ENCODE data around the gene GNB1.

The GNB1 gene

GRCh38 chr1:1827089-1827848 lies 63.6 kb downstream of the GNB1 start:
- no peak for DNase-seq (ENCODE audit: low read depth in 2 of 2)

DNA sequence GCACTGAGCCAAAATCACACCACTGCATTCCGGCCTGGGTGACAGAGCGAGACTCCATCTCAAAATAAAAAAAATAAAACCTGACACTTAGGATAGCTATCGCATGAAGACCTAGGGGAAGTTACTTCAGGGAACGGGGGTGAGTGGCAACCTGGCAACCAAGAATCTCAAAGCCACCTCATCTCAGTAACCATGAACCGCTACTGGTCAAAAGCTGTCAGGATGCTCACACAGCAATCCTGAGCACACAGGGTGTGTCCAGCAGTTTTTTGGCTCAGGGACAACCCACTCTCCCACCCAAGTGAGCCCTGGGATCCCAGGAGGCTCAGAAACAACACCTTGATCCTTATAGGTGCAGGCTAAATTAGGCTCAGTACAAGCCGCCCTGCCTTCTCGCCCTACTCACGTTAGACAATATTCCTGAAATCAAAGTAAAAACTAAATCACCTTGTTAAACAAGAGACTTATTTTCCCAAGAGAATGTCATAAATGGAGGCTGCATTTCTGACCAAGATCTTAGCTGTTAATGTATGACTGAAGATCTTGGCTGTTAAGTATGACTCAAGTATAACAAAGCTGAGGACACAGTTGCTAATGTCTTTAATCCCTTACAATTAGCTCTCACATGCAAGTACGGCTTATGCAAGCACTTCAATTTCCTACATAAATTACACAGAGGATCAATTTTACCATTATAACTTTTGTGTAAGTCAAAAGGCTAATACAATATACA lies 64.4 kb downstream of the GNB1 start:
- no peak for DNase-seq (ENCODE audit: low read depth in 2 of 2)

DNA sequence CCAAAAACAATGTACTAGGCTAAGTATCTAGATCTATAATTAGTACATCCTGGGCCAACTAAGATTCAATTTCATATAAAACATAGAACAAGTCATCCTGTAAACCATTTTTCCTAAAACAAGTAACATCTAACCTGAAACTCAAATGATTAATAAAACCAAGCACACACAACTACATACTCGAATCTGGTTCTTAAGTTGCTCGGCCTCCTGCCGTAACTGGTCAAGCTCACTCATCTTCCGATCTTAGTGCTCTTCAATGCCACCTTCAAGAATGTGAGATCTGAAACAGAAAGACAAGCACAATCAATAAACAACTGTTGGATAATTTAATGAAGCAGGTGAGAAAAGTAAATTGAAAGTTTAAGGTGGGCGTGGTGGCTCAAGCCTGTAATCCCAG lies 65.7 kb downstream of the GNB1 start:
- DNase-seq (ENCODE audit: low read depth in 2 of 2) = no peak

DNA sequence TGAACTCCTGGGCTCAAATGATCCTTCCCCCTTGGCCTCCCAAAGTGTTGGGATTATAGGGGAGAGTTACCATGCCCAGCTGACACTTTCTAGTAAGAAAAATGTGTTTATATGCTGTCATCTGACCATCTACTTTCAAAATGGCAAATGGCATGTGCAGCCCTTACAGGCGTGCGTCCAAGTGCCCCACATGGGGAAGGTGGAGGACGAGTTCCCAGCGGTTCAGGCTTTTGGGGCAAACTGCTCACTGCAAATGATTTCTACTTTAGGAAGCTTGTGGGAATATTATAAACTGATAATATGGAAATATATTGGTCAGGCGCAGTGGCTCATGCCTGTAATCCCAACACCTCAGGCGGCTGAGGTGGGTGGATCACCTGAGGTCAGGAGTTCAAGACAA lies 71.1 kb downstream of the GNB1 start:
- no peak for DNase-seq (ENCODE audit: low read depth in 2 of 2)

DNA sequence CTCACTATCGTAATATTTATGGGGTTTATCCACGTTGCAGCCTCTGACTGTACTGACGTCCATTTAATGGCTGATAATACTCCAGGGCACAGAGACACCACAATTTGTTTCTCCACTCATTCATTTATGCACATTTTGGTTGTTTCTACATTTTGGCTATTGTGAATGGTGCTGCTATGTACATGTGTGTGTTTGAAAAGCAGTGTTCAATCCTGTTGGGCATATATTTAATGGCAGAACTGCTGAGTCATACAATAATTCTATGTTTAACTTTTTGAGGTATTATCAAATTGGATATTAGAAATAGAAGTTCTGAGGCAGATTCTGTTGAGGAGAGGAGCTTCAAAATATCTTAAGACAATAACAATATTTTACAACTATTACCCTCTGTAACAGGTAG lies 73.7 kb downstream of the GNB1 start:
- DNase-seq (ENCODE audit: low read depth in 2 of 2) = no peak

GRCh38 chr1:1815606-1816281 lies 75.1 kb downstream of the GNB1 start:
- no peak for DNase-seq (ENCODE audit: low read depth in 2 of 2)

GRCh38 chr1:1809489-1809888 lies 81.4 kb downstream of the GNB1 start:
- no peak for DNase-seq (ENCODE audit: low read depth in 2 of 2)

DNA sequence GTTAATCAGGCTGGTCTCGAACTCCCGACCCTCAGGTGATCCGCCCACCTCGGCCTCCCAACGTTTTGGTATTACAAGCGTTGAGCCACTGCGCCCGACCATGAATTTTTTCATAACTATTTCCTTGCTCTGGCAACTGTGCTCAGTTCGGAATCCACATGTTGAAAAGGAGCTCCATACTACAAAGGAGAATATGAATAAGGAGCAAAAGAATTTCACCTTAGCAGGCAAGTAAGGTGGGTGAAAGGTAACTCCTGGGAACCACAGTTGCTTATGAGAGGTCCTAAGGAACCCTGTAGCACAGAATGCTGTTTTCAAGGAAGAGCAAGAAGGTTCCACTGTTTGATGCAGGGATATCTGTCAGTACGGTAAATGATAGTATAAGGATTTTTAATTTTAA lies 82.7 kb downstream of the GNB1 start:
- DNase-seq (ENCODE audit: low read depth in 2 of 2) = no peak

- DNase-seq (ENCODE audit: low read depth in 2 of 2) = no peak
These were observed 84.0 kb downstream of the GNB1 start for GRCh38 chr1:1806890-1807289.

- DNase-seq (ENCODE audit: low read depth in 2 of 2) = no peak
These were observed 86.6 kb downstream of the GNB1 start for GRCh38 chr1:1804301-1804700.

GRCh38 chr1:1802871-1803270 lies 88.0 kb downstream of the GNB1 start:
- DNase-seq (ENCODE audit: low read depth in 2 of 2) = no peak

- no peak for DNase-seq (ENCODE audit: low read depth in 2 of 2)
These were observed 91.2 kb downstream of the GNB1 start for GRCh38 chr1:1799716-1800115.

GRCh38 chr1:1797731-1798341 lies 93.1 kb downstream of the GNB1 start:
- no peak for DNase-seq (ENCODE audit: low read depth in 2 of 2)

- no peak for DNase-seq (ENCODE audit: low read depth in 2 of 2)
These were observed 94.4 kb downstream of the GNB1 start for GRCh38 chr1:1796466-1796865.

GRCh38 chr1:1794999-1795398 lies 95.9 kb downstream of the GNB1 start:
- DNase-seq (ENCODE audit: low read depth in 2 of 2) = no peak

- no peak for DNase-seq (ENCODE audit: low read depth in 2 of 2)
These were observed 97.2 kb downstream of the GNB1 start for GRCh38 chr1:1793481-1794244.

DNA sequence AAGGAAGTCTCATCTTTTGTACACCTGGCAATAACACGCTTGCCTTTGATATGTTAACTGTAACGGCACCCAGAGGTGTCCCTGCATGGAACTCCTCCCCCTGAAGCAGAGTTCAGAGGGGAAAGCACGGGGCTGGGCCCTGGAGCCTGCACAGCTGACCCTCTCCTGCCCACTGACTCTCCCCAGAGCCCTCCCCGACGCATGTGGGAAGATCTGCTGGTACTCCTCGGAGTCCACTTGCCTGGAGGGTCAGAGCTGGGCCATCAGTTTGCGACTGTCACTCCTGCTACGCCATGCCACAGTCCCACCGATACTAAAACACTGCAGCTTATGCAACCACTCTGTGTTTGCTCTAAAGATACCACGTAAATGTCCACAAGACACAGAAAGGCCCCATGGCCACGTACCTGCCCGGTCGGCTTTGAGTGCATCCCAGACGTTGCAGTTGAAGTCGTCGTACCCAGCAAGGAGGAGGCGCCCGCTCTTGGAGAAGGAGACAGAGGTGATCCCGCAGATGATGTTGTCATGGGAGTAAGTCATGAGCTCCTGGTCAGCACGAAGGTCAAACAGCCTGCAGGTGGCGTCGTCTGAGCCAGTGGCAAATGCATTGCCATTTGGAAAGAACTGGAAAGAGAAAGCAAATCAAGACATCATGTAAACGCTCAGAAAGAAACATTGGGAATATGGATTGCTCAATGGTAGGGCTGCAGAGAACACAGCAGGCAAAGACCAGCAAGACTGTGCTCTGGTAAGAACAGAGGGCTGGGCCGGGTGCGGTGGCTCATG lies 102.0 kb downstream of the GNB1 start:
- DNase-seq (ENCODE audit: low read depth in 2 of 2) = no peak

GRCh38 chr1:1788136-1788535 lies 102.8 kb downstream of the GNB1 start:
- no peak for DNase-seq (ENCODE audit: low read depth in 2 of 2)

DNA sequence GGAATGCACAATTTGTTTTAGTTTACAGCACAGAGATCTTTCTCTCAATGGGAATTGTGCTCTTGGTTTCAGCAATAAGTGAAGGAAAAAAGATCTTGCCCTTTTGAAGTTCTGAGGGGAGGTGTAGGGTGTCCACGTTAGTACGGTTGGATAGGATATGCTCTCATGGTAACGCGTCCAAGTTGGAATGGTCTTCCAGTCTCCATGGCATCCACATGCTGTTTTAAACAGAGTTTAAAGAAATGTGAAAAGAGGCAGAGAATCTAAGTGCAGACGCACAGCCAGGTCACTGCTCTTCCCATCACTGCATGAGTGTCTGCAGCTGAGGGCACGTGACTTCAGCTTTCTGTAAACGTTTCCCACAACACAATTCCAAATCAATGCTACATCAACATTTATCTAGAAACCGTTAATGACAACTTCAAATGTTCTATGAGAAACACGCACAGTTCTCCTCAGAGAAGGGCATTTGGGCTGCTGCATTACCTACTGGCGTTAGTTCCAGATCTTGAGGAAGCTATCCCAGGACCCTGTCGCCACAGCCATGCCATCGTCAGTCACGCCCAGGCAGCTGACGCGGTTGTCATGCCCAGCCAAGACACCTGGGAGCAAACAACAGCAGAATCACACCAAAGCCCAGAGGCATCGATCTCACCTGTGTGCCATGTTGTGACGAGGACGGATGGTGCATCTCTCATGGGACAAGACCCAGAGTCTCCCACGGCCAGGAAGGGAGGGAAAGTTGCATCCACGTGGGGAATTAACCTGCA lies 103.9 kb downstream of the GNB1 start:
- no peak for DNase-seq (ENCODE audit: low read depth in 2 of 2)

GRCh38 chr1:1785666-1786065 lies 105.2 kb downstream of the GNB1 start:
- DNase-seq (ENCODE audit: low read depth in 2 of 2) = no peak
